ENCODE results near the gene QKI. TPM values are rescaled to one million over a fixed set of nuclear protein-coding genes. Genes with fewer than 3 reads are reported as not detected.
A peak's percentile ranks its signal among the peaks of the same experiment; 100 is the strongest.

QKI gene
- total RNA-seq, 1 donor from 2014 or later = 449 TPM

DNA sequence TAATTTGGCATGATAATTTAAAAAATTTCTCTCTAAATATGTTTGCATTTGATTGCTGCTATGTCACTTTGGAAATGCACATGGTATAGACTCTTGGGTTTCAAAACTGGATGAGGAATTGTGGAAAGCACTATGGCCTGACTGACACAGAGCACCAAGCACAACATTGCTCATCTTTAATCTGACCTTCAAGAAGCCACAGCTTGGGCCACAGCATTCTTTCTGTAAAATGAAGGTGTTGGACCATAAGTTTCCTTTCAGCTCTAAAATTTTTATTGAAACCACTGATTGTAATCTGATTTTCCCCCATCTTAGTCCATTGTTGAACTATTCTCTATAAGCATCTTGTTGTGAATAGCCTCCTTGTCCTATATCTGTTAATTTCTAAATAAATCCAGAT lies 41.0 kb downstream of the QKI start:
- Histone ChIP-seq H3K27ac (replicated peaks) (no peak overlapping the region), H3K27me3 (ENCODE audit: low read depth) (no peaks in the 10 kb centered on the region), H3K9me3 (replicated peaks) (no peaks in the 10 kb centered on the region), H3K4me3 (no peak overlapping the region), H3K36me3 (peaks cover 17% of the 10 kb centered on the region), H3K4me1 (peaks cover 100% of the 10 kb centered on the region)
- TF ChIP-seq, protein P1, sequence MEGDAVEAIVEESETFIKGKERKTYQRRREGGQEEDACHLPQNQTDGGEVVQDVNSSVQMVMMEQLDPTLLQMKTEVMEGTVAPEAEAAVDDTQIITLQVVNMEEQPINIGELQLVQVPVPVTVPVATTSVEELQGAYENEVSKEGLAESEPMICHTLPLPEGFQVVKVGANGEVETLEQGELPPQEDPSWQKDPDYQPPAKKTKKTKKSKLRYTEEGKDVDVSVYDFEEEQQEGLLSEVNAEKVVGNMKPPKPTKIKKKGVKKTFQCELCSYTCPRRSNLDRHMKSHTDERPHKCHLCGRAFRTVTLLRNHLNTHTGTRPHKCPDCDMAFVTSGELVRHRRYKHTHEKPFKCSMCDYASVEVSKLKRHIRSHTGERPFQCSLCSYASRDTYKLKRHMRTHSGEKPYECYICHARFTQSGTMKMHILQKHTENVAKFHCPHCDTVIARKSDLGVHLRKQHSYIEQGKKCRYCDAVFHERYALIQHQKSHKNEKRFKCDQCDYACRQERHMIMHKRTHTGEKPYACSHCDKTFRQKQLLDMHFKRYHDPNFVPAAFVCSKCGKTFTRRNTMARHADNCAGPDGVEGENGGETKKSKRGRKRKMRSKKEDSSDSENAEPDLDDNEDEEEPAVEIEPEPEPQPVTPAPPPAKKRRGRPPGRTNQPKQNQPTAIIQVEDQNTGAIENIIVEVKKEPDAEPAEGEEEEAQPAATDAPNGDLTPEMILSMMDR (IDR thresholded peaks at IDR 0.05; ENCODE audit: borderline replicate concordance) = no peak
- intact Hi-C loops (cut with micrococcal nuclease) = no loop called here
- no peak for DNase-seq

DNA sequence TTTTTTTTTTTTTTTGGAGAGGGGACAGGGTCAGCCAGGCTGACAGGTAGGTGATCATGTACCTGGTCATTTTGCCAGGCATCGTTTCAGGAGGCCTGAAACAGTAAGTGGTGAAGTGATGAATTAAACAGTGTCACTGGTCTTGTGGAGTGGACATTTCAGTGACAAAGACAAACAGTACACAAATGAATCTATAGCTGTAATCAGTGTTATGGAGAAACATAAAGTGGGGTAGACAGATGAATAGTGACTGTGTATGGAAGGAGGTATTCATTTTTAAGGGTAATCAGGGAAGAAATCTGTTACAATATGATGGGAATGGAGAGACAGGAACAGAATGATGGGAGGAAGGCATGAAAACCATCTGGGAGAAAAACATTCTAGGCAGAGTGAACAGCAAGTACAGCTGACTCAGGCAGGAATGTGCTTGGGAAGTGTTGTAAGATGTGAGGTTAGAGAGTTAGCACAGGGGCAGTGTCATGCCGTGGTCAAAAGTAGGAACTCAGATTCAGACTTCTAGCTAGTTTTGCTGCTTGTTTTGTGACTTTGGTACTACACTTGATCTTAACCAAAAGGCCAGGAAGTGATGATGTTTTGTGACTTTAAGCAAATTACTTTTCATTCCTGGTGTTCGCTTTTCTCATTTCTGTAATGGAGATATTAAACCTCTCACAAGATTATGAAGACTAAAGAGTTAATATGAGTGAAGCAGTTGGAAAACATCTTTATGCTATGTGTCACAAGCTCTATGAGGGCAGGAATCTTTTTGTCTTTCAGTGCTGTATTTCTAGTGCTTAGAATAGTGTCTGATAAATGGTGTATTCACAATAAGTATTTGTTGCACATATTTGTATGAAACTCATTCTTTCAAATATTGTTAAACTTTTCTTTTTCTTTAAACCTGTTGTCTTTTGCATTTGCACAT lies 43.4 kb downstream of the QKI start:
- peak overlapping the region; percentile 66 for H3K27ac ChIP-seq (replicated peaks)
- no peak for DNase-seq
- peaks cover 17% of the 10 kb centered on the region for H3K36me3 ChIP-seq
- peaks cover 100% of the 10 kb centered on the region for H3K4me1 ChIP-seq
- no peaks in the 10 kb centered on the region for H3K27me3 ChIP-seq (ENCODE audit: low read depth)
- H3K9me3 ChIP-seq (replicated peaks) = no peaks in the 10 kb centered on the region
- intact Hi-C loops (cut with micrococcal nuclease) = no loop called here
- H3K4me3 ChIP-seq = peak overlapping the region; percentile 14
- TF ChIP-seq, protein P1 (IDR thresholded peaks at IDR 0.05; ENCODE audit: borderline replicate concordance) = no peak

DNA sequence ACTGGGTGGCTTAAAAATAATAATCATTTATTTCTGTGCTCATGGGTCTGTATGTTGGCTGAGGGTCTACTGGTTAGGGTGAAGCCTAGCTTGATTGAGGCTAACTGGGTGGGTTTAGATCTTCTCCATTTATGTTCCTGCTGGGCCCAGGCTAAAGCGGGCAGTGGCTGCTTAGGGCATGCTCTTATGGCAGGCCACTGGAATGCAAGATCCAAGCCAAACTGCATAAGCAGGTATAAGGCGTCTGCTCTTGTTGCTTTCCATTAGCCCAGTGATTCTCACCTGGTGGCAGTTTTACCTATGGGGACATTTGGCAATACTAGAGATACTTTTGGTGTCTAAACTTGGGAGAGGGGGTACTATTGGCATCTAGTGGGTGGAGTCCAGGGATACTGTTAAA lies 44.5 kb downstream of the QKI start:
- TF ChIP-seq, protein P1 (IDR thresholded peaks at IDR 0.05; ENCODE audit: borderline replicate concordance) = no peak
- H3K27ac ChIP-seq (replicated peaks) = peak overlapping the region; percentile 66
- H3K27me3 ChIP-seq (ENCODE audit: low read depth) = no peaks in the 10 kb centered on the region
- no peak for DNase-seq
- intact Hi-C loops (cut with micrococcal nuclease) = no loop called here
- H3K4me1 ChIP-seq = peaks cover 100% of the 10 kb centered on the region
- H3K4me3 ChIP-seq = peak overlapping the region; percentile 58
- peaks cover 17% of the 10 kb centered on the region for H3K36me3 ChIP-seq
- H3K9me3 ChIP-seq (replicated peaks) = no peaks in the 10 kb centered on the region

DNA sequence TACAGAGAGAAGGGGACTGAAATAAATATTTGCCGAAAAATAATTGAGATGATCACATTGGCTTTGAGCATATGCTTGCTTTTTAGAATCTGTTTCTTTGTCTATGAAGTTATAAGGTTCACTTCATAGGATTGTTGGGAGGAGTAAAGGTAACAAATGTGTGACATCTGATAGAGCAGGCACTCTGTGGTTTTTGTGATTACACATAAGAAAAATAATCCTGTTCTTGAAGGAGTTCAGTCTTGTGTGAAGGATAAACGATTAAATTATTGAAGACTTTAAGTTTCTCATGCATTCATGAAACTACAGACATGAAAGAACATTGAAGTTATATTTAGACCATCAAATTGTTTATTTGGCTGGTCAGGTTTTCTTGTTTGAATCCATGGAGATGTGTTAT lies 45.0 kb downstream of the QKI start:
- DNase-seq = no peak
- TF ChIP-seq, protein P1 (IDR thresholded peaks at IDR 0.05; ENCODE audit: borderline replicate concordance) = no peak
- H3K36me3 ChIP-seq = peaks cover 17% of the 10 kb centered on the region
- no peaks in the 10 kb centered on the region for H3K9me3 ChIP-seq (replicated peaks)
- intact Hi-C loops (cut with micrococcal nuclease) = no loop called here
- no peaks in the 10 kb centered on the region for H3K27me3 ChIP-seq (ENCODE audit: low read depth)
- H3K27ac ChIP-seq (replicated peaks) = peak overlapping the region; percentile 66
- H3K4me1 ChIP-seq = peaks cover 100% of the 10 kb centered on the region
- peak overlapping the region; percentile 58 for H3K4me3 ChIP-seq

DNA sequence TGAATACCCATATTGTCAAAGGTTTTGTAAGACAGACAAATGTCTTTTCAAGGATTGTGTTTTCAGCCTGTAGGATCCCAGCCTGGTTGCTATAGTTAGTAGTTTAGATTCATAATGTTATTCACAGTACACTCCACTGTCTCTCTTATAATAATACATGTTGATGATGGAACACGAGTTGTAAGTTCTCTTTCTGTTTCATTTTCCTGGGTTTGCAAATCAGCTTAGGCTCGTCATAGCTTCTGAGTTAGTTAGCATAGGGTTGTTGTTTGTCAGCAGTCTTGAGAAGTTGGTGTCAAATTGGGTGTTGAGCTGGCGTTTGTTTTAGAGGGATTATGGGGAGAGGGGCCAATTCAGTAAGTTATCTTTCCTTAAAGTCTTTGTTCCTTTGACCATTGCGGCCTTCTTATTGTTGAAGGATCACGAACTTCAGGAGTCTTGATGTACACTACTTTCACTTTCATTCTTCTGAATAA lies 45.8 kb downstream of the QKI start:
- no peaks in the 10 kb centered on the region for H3K27me3 ChIP-seq (ENCODE audit: low read depth)
- no peaks in the 10 kb centered on the region for H3K9me3 ChIP-seq (replicated peaks)
- H3K36me3 ChIP-seq = peaks cover 14% of the 10 kb centered on the region
- H3K4me3 ChIP-seq = peak overlapping the region; percentile 58
- TF ChIP-seq, protein P1 (IDR thresholded peaks at IDR 0.05; ENCODE audit: borderline replicate concordance) = no peak
- H3K4me1 ChIP-seq = peaks cover 100% of the 10 kb centered on the region
- intact Hi-C loops (cut with micrococcal nuclease) = no loop called here
- peak overlapping the region; percentile 66 for H3K27ac ChIP-seq (replicated peaks)
- DNase-seq = no peak

Data from left ventricle myocardium inferior (tissue), 1 donor.